Endothelial cell of umbilical vein (primary cell): ENCODE data around the gene GAK. TPM values are rescaled to one million over a fixed set of nuclear protein-coding genes. Genes with fewer than 3 reads are reported as not detected.

Experiments used
- BruUV-seq: library from RNA; stranded (reverse); fragments of 400-500 nt; replicated peaks from 2 replicates; lab custom pipeline; 2021; lab: Mats Ljungman, UMichigan
- CTCF ChIA-PET: fragments of 300-600, 350-600 bp; sonication (Branson Sonifier 250); formaldehyde crosslinking; loops from one replicate; lab custom pipeline; 2021; ENCODE audit warnings: antibody characterized with exemption, inconsistent platforms; lab: Charles Lee
- POLR2A ChIA-PET: fragments of 300-600, 350-600 bp; sonication (Branson Sonifier 250); formaldehyde crosslinking; loops from one replicate; lab custom pipeline; 2021; ENCODE audit warnings: antibody characterized with exemption, inconsistent platforms; lab: Charles Lee
- DNase-seq: peaks from one replicate; pipeline ENCODE4 v3.0.0-alpha.2; 2011; ENCODE audit warnings: low read depth, low spot score
- FAIRE-seq: peaks from 2 replicates; lab custom pipeline; 2011; peaks lifted over from hg19 to GRCh38; lab: Jason Lieb, UNC
- H2AFZ ChIP-seq: 2 replicates; pipeline ENCODE4 v1.6.0; 2012; ENCODE audit warnings: low read depth, low read length, control low read depth, inconsistent platforms
- H3K27ac ChIP-seq: 2 replicates; pipeline ENCODE4 v1.5.1; 2011; ENCODE audit warnings: low read depth, mild to moderate bottlenecking, control low read depth, low read length, moderate library complexity; ENCODE audit not compliant: insufficient read depth
- H3K27me3 ChIP-seq, 2 experiments: 2 replicates each; pipeline versions ENCODE4 v1.6.0 to v1.6.1; 2011; ENCODE audit warnings: low read length in 2 of 2, mixed read lengths in 1 of 2; ENCODE audit not compliant: control insufficient read depth in 2 of 2, insufficient read depth in 2 of 2
- H3K36me3 ChIP-seq, 2 experiments: 2 replicates in 1 of 2; 3 replicates in 1 of 2; pipeline ENCODE4 v1.5.1; 2011; ENCODE audit warnings: low read length in 2 of 2, mild to moderate bottlenecking in 1 of 2, moderate library complexity in 1 of 2; ENCODE audit not compliant: control insufficient read depth in 2 of 2, insufficient read depth in 2 of 2; ENCODE audit errors: extremely low read depth in 1 of 2
- H3K4me1 ChIP-seq: 3 replicates; pipeline ENCODE4 v1.5.1; 2011; ENCODE audit warnings: mild to moderate bottlenecking, low read length; ENCODE audit not compliant: control insufficient read depth, insufficient read depth; ENCODE audit errors: extremely low read depth
- H3K4me2 ChIP-seq: 2 replicates; pipeline ENCODE4 v1.6.1; 2011; ENCODE audit warnings: low read length, control low read depth, mixed read lengths; ENCODE audit not compliant: insufficient read depth
- H3K4me3 ChIP-seq, 3 experiments: fragments of 200-600 bp in 1 of 3; sonication (generic), shearing (Covaris generic) in 1 of 3; replicated peaks in 1 of 3; 2 replicates each; pipeline ENCODE4 v1.5.1; 2011 to 2016; ENCODE audit warnings: control low read depth in 3 of 3, low read length in 3 of 3, mild to moderate bottlenecking in 2 of 3, inconsistent platforms in 1 of 3, low read depth in 1 of 3, moderate library complexity in 1 of 3; ENCODE audit not compliant: insufficient read depth in 1 of 3
- H3K79me2 ChIP-seq: 2 replicates; pipeline ENCODE4 v1.6.0; 2012; ENCODE audit warnings: low read length, inconsistent platforms; ENCODE audit not compliant: control insufficient read depth, insufficient read depth
- H3K9ac ChIP-seq: replicated peaks from 2 replicates; pipeline ENCODE3; 2011; ENCODE audit warnings: low read length, control low read depth; ENCODE audit not compliant: insufficient read depth; ENCODE audit errors: extremely low read depth
- H3K9me1 ChIP-seq: replicated peaks from 3 replicates; pipeline ENCODE4 v1.6.0; 2011; ENCODE audit warnings: mild to moderate bottlenecking, low read length; ENCODE audit not compliant: control insufficient read depth, insufficient read depth; ENCODE audit errors: extremely low read depth
- H3K9me3 ChIP-seq: replicated peaks from 2 replicates; pipeline ENCODE4 v1.5.1; 2012; ENCODE audit warnings: low read length, inconsistent platforms; ENCODE audit not compliant: control insufficient read depth, insufficient read depth
- H4K20me1 ChIP-seq: replicated peaks from 2 replicates; pipeline ENCODE3; 2011; ENCODE audit warnings: mild to moderate bottlenecking, low read length; ENCODE audit not compliant: control insufficient read depth, insufficient read depth; ENCODE audit errors: extremely low read depth
- CTCF ChIP-seq, 2 donors: IDR thresholded peaks; 1 replicate in 1 of 2; 2 replicates in 1 of 2; pipeline ENCODE4 v1.5.1; 2011; ENCODE audit warnings: low read length in 2 of 2, mild to moderate bottlenecking in 2 of 2, moderate library complexity in 2 of 2, control low read depth in 1 of 2, inconsistent platforms in 1 of 2, low read depth in 1 of 2; ENCODE audit not compliant: insufficient read depth in 1 of 2; ENCODE audit errors: extremely low read depth in 1 of 2
- EZH2 ChIP-seq: IDR thresholded peaks from 2 replicates; pipeline ENCODE4 v1.6.1; 2012; ENCODE audit warnings: borderline replicate concordance, low read depth, mild to moderate bottlenecking, moderate library complexity, low read length, inconsistent platforms; ENCODE audit not compliant: severe bottlenecking
- FOS ChIP-seq: IDR thresholded peaks from 2 replicates; pipeline ENCODE4 v1.6.1; 2011; ENCODE audit warnings: mild to moderate bottlenecking, low read length, moderate library complexity, borderline replicate concordance; ENCODE audit not compliant: insufficient read depth
- GATA2 ChIP-seq: IDR thresholded peaks from 2 replicates; pipeline ENCODE4 v1.7.0; 2011; ENCODE audit warnings: low read depth, mild to moderate bottlenecking, moderate library complexity, mixed read lengths, low read length; ENCODE audit not compliant: insufficient read length, insufficient read depth
- JUN ChIP-seq: IDR thresholded peaks from 2 replicates; pipeline ENCODE4 v1.6.1; 2011; ENCODE audit warnings: borderline replicate concordance, low read depth; ENCODE audit not compliant: insufficient read length, insufficient read depth
- MAX ChIP-seq: IDR thresholded peaks from 2 replicates; pipeline ENCODE4 v1.6.1; 2011; ENCODE audit not compliant: insufficient read depth, insufficient read length
- MYC ChIP-seq: IDR thresholded peaks from one replicate; pipeline ENCODE4 v1.6.1; 2011; ENCODE audit warnings: mild to moderate bottlenecking, low read depth, low read length
- POLR2A ChIP-seq: IDR thresholded peaks from 2 replicates; pipeline ENCODE4 v1.6.1; 2012; ENCODE audit warnings: low read depth, mild to moderate bottlenecking, control low read depth, low read length
- POLR2AphosphoS5 ChIP-seq: IDR thresholded peaks from 2 replicates; pipeline ENCODE4 v1.6.1; 2012; ENCODE audit warnings: low read depth, mild to moderate bottlenecking, control low read depth, low read length, moderate library complexity; ENCODE audit not compliant: insufficient read depth
- dilution Hi-C: fragments of 300-500 bp; cut with MboI; formaldehyde crosslinking; loops from one replicate; pipeline ENCODE4 v1.15.0; 2019; ENCODE audit warnings: low sequenced_read_pairs; ENCODE audit not compliant: extremely low pct_ligation_motif_present
- intact Hi-C: fragments of 100-400 bp; cut with micrococcal nuclease; formaldehyde crosslinking; loops from one replicate; pipeline ENCODE4 v1.10.0; 2022
- polyA plus RNA-seq, 4 experiments: library from polyadenylated mRNA; depleted of rRNA in 3 of 4; stranded (reverse) in 3 of 4; unstranded in 1 of 4; fragments of >200 nt; gene quantifications; 2 replicates each; pipeline versions ENCODE4 v1.2.1 to v1.2.3, GENCODE V29; 2011 to 2012; ENCODE audit warnings: missing spikeins in 1 of 4
- total RNA-seq: library from RNA; stranded (reverse); gene quantifications from 2 replicates; pipeline ENCODE4 v1.2.3, GENCODE V29; 2021

Gene GAK
- total and polyA plus RNA-seq, 2 donors (not counting 3 experiments of a cell fraction or from before 2014, with no cell fraction given): 49.6 to 109 TPM

GRCh38 chr4:850323-850945, 81.7 kb downstream of the GAK start:
- FAIRE-seq (no peak), DNase-seq (no peak)
- BruUV-seq: no TSS peak
- H3K79me2 ChIP-seq: no peaks in the 10 kb centered on the region
- ChIA-PET CTCF (no interaction called here), POLR2A (no interaction called here)
- H3K9me3 ChIP-seq: no peaks in the 10 kb centered on the region
- H3K4me1 ChIP-seq: no peaks in the 10 kb centered on the region
- intact Hi-C loops: no loop called here
- peaks cover 6 to 14% of the 10 kb centered on the region in 2 experiments for H3K36me3 ChIP-seq
- no peaks in the 10 kb centered on the region for H3K27me3 ChIP-seq
- H3K9ac ChIP-seq: no peak overlapping the region
- dilution Hi-C loops: no loop called here
- no peak overlapping the region for H3K4me3 ChIP-seq
- H2AFZ ChIP-seq: no peak overlapping the region
- no peak overlapping the region for H3K4me2 ChIP-seq
- H3K27ac ChIP-seq: no peak overlapping the region
- no peak for TF ChIP-seq CTCF (IDR thresholded peaks at IDR 0.05; ENCODE audit: extremely low read depth in 1 of 2, insufficient read depth in 1 of 2, low read depth in 1 of 2, low read length in 2 of 2)
- no peak for TF ChIP-seq EZH2
- no peak for TF ChIP-seq MYC
- no peak for TF ChIP-seq POLR2A
- no peak for TF ChIP-seq JUN
- TF ChIP-seq MAX: no peak
- TF ChIP-seq GATA2: no peak
- no peak for TF ChIP-seq FOS
- TF ChIP-seq POLR2AphosphoS5: no peak
- no peaks in the 10 kb centered on the region for H4K20me1 ChIP-seq
- no peaks in the 10 kb centered on the region for H3K9me1 ChIP-seq
